Endodermal cell (in vitro differentiated cells): ENCODE results near the gene CHRNB1. TPM values are rescaled to one million over a fixed set of nuclear protein-coding genes. Genes with fewer than 3 reads are reported as not detected.

Source experiments
- DNase-seq: peaks from one replicate; pipeline ENCODE4 v3.0.0-alpha.2; 2017
- H3K27ac ChIP-seq: 2 replicates; pipeline ENCODE4 v1.5.1; 2013; ENCODE audit warnings: mild to moderate bottlenecking, low read depth, low read length, moderate library complexity
- H3K27me3 ChIP-seq: 2 replicates; pipeline ENCODE4 v1.6.1; 2013; ENCODE audit warnings: mild to moderate bottlenecking, low read length, moderate library complexity; ENCODE audit not compliant: insufficient read depth, control insufficient read depth, poor library complexity, severe bottlenecking
- H3K36me3 ChIP-seq: 2 replicates; pipeline ENCODE4 v1.7.0; 2013; ENCODE audit warnings: mild to moderate bottlenecking, low read length, moderate library complexity; ENCODE audit not compliant: control insufficient read depth, insufficient read depth
- H3K4me1 ChIP-seq: one replicate; pipeline ENCODE4 v1.7.0; 2013; ENCODE audit warnings: low read length; ENCODE audit not compliant: control insufficient read depth, insufficient read depth
- H3K4me3 ChIP-seq: 2 replicates; pipeline ENCODE4 v1.5.1; 2013; ENCODE audit warnings: mild to moderate bottlenecking, low read length, moderate library complexity
- H3K9ac ChIP-seq: 2 replicates; pipeline ENCODE4 v1.6.1; 2013; ENCODE audit warnings: mild to moderate bottlenecking, low read length, moderate library complexity; ENCODE audit not compliant: poor library complexity, severe bottlenecking; ENCODE audit errors: extremely low read depth
- H3K9me3 ChIP-seq: 2 replicates; pipeline ENCODE4 v1.6.1; 2013; ENCODE audit warnings: mild to moderate bottlenecking, low read length, moderate library complexity; ENCODE audit not compliant: control insufficient read depth
- H3K27ac Mint-ChIP-seq: 2 replicates; pipeline ENCODE4 v1.8.0; 2020; ENCODE audit warnings: mixed read lengths
- H3K27me3 Mint-ChIP-seq: 2 replicates; pipeline ENCODE4 v1.8.0; 2021; ENCODE audit warnings: mild to moderate bottlenecking, mixed read lengths; ENCODE audit not compliant: insufficient read depth
- H3K36me3 Mint-ChIP-seq: 2 replicates; pipeline ENCODE4 v1.8.0; 2020; ENCODE audit warnings: low read depth, mixed read lengths
- H3K4me1 Mint-ChIP-seq: 2 replicates; pipeline ENCODE4 v1.8.0; 2020; ENCODE audit warnings: mixed read lengths
- H3K4me3 Mint-ChIP-seq: 2 replicates; pipeline ENCODE4 v1.8.0; 2020; ENCODE audit warnings: mild to moderate bottlenecking, moderate library complexity, mixed read lengths
- H3K9me3 Mint-ChIP-seq: 2 replicates; pipeline ENCODE4 v1.8.0; 2020; ENCODE audit warnings: mild to moderate bottlenecking, mixed read lengths
- CTCF ChIP-seq: fragments of 200-600 bp; sonication (generic); conservative IDR thresholded peaks from 2 replicates; pipeline ENCODE4 v1.5.0; 2021; ENCODE audit warnings: antibody characterized with exemption, mild to moderate bottlenecking
- WGBS, 2 experiments: methylation state at CpG; one replicate each; pipeline versions ENCODE4 v1.1.5 to v1.1.7; 2013; ENCODE audit warnings: missing lambda C conversion rate in 2 of 2, mixed read lengths in 1 of 2; ENCODE audit not compliant: insufficient coverage in 1 of 2, insufficient read length in 1 of 2; 5-methylcytosine and 5-hydroxymethylcytosine counted together
- total RNA-seq, 2 donors: library from RNA; stranded (reverse); fragmentation: NEBNext Ultra II Directional in 1 of 2; extraction: Animal tissue kit (Norgen Biotek cat#: 25700) in 1 of 2; gene quantifications; 2 replicates in 1 of 2; 3 replicates in 1 of 2; pipeline ENCODE4 v1.2.1, GENCODE V29; 2021

The CHRNB1 gene
- total RNA-seq, 2 donors from 2014 or later: 8.7 to 11.6 TPM

DNA sequence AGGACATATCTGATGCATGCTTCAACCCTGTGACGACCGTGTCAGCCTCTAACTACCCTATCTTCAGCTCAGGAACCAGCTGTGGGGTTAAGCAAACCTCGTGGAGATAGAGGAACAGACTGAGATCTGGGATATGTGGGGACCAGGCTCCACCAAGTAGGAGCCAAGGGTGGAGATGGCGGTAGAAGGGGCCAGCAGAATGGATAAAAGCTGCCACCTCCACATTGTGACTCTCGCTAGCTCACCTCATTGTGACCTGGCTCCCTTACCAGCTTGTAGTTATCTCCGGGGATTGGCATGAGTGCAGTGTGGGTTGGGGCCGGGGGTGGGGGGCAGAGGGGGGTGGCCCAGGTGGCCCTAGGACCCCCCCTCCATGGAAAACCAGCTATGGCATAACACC lies 19.5 kb upstream of the CHRNB1 start, which contains the start of gene SPEM2:
Gene SPEM2 (plus strand): TSS at position 301 of the 400 bp plus-strand sequence. CDS start 73 bp downstream, at position 374.
- no peaks in the 10 kb centered on the region for H3K9me3 Mint-ChIP-seq
- H3K36me3 Mint-ChIP-seq: no peaks in the 10 kb centered on the region

GRCh38 chr17:7425756-7426155 lies 19.1 kb upstream of the CHRNB1 start:
- Histone ChIP-seq H3K9ac (no peak overlapping the region), H3K4me3 (no peak overlapping the region), H3K9me3 (no peaks in the 10 kb centered on the region), H3K27me3 (no peaks in the 10 kb centered on the region), H3K27ac (no peak overlapping the region), H3K36me3 (no peaks in the 10 kb centered on the region), H3K4me1 (no peaks in the 10 kb centered on the region)
- DNase-seq: no peak
- no peak overlapping the region for H3K4me3 Mint-ChIP-seq
- TF ChIP-seq CTCF: no peak
- no peaks in the 10 kb centered on the region for H3K36me3 Mint-ChIP-seq
- 89 to 92% methylated on average over 7 to 8 of the region's 8 CpGs for WGBS, 2 experiments
- H3K27me3 Mint-ChIP-seq: peaks cover 20% of the 10 kb centered on the region
- no peaks in the 10 kb centered on the region for H3K4me1 Mint-ChIP-seq
- no peak overlapping the region for H3K27ac Mint-ChIP-seq
- no peaks in the 10 kb centered on the region for H3K9me3 Mint-ChIP-seq

More for the DNA sequence above, 19.5 kb upstream of the CHRNB1 start, which contains the start of gene SPEM2:
- no peak within 1 kb of the TSS for H3K27ac ChIP-seq
- WGBS, 2 experiments: 95 to 96% methylated on average over 4 to 7 of the region's 7 CpGs
- H3K36me3 ChIP-seq: no peaks in the 10 kb centered on the region
- Mint-ChIP-seq H3K27ac (no peak within 1 kb of the TSS), H3K4me3 (no peak within 1 kb of the TSS), H3K27me3 (peaks cover 18% of the 10 kb centered on the region), H3K4me1 (no peaks in the 10 kb centered on the region)
- H3K4me1 ChIP-seq: no peaks in the 10 kb centered on the region
- TF ChIP-seq CTCF: no peak
- H3K9ac ChIP-seq: no peak within 1 kb of the TSS
- no peak for DNase-seq
- no peaks in the 10 kb centered on the region for H3K27me3 ChIP-seq
- H3K4me3 ChIP-seq: no peak within 1 kb of the TSS
- no peaks in the 10 kb centered on the region for H3K9me3 ChIP-seq

DNA sequence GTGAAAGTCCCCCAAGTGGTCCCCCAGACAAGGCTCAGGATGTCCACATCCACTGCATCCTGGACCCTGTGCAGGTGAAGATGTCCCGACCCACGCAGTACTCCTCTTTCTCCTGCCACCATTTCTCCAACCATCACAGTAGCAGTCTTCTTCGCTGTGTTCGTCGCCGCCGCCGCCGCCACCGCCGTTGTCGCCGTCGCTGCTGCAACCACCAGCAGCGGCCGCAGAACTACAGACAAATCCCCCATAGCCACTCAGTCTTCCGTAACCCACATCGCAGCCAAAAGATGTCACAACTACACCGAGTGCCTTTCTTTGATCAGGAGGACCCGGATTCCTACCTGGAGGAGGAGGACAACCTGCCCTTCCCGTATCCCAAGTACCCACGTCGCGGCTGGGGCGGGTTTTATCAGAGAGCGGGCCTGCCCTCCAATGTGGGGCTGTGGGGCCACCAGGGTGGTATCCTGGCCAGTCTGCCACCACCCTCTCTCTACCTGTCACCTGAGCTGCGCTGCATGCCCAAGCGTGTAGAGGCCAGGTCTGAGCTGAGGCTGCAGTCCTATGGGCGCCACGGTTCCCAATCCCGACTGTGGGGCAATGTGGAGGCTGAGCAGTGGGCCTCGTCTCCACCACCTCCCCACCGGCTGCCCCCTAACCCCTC lies 18.5 kb upstream of the CHRNB1 start:
- Mint-ChIP-seq H3K4me1 (no peaks in the 10 kb centered on the region), H3K36me3 (no peaks in the 10 kb centered on the region), H3K27me3 (peaks cover 26% of the 10 kb centered on the region), H3K4me3 (no peak overlapping the region), H3K9me3 (no peaks in the 10 kb centered on the region), H3K27ac (no peak overlapping the region)
- no peaks in the 10 kb centered on the region for H3K27me3 ChIP-seq
- H3K4me3 ChIP-seq: no peak overlapping the region
- WGBS, 2 experiments: 94 to 99% methylated on average over 18 to 33 of the region's 33 CpGs
- H3K4me1 ChIP-seq: no peaks in the 10 kb centered on the region
- no peak overlapping the region for H3K9ac ChIP-seq
- no peaks in the 10 kb centered on the region for H3K36me3 ChIP-seq
- H3K9me3 ChIP-seq: no peaks in the 10 kb centered on the region
- H3K27ac ChIP-seq: no peak overlapping the region
- DNase-seq: no peak
- no peak for TF ChIP-seq CTCF
